ENCODE results near the gene FBXL12.
"Not testable (repeated sequence)": the region's sequence is repeated elsewhere in the genome, so short reads cannot be mapped to it uniquely, and the experiment has no call there.

The FBXL12 gene

GRCh38 chr19:9827289-9828238 lies 8.7 kb upstream of the FBXL12 start, which contains the start of gene UBL5:
Gene UBL5, plus strand, starts transcription at chr19:9827918. Its CDS starts 420 bp downstream, at chr19:9828338.
- Histone ChIP-seq H3K4me1 (ENCODE audit: low read length) (peaks cover 5% of the 10 kb centered on the region), H4K20me1 (ENCODE audit: insufficient read depth, low read length) (peaks cover 6% of the 10 kb centered on the region; the same call in 1 of the 2 replicates), H3K27me3 (ENCODE audit: low read depth, low read length) (no peaks in the 10 kb centered on the region), H3K4me2 (ENCODE audit: low read length) (peak within 1 kb of the TSS; percentile 99), H2AFZ (ENCODE audit: low read depth, low read length) (peak within 1 kb of the TSS; percentile 58; the same call in 1 of the 2 replicates), H3K9ac (ENCODE audit: low read length) (peak within 1 kb of the TSS; percentile 86), H3K27ac (ENCODE audit: low read length) (peak within 1 kb of the TSS; percentile 48), H3K4me3 (ENCODE audit: low read length) (peak within 1 kb of the TSS; percentile 94), H3K9me3 (ENCODE audit: insufficient read depth, low read length) (no peaks in the 10 kb centered on the region), H3K36me3 (replicated peaks; ENCODE audit: low read depth, low read length) (peaks cover 24% of the 10 kb centered on the region), H3K79me2 (ENCODE audit: low read length) (peaks cover 54% of the 10 kb centered on the region)
- TF ChIP-seq EZH2phosphoT487 (IDR thresholded peaks at IDR 0.05; ENCODE audit: low read depth) (no peak), CTCF (IDR thresholded peaks at IDR 0.05; ENCODE audit: low read depth, low read length) (no peak)

- Histone ChIP-seq H3K4me2 (ENCODE audit: low read length) (no peak overlapping the region), H3K27me3 (ENCODE audit: low read depth, low read length) (no peaks in the 10 kb centered on the region), H3K79me2 (ENCODE audit: low read length) (peaks cover 33% of the 10 kb centered on the region), H3K27ac (ENCODE audit: low read length) (no peak overlapping the region), H3K4me1 (ENCODE audit: low read length) (peaks cover 8% of the 10 kb centered on the region), H3K36me3 (replicated peaks; ENCODE audit: low read depth, low read length) (peaks cover 10% of the 10 kb centered on the region), H3K4me3 (ENCODE audit: low read length) (no peak overlapping the region), H4K20me1 (ENCODE audit: insufficient read depth, low read length) (peaks cover 6% of the 10 kb centered on the region; the same call in 1 of the 2 replicates), H3K9ac (ENCODE audit: low read length) (no peak overlapping the region), H2AFZ (ENCODE audit: low read depth, low read length) (no peak overlapping the region), H3K9me3 (ENCODE audit: insufficient read depth, low read length) (no peaks in the 10 kb centered on the region)
- no peak for TF ChIP-seq EZH2phosphoT487 (IDR thresholded peaks at IDR 0.05; ENCODE audit: low read depth)
- TF ChIP-seq CTCF (IDR thresholded peaks at IDR 0.05; ENCODE audit: low read depth, low read length): no peak
These were observed 4.9 kb upstream of the FBXL12 start for GRCh38 chr19:9823816-9824215.

- H3K4me1 ChIP-seq (ENCODE audit: low read length): peaks cover 12% of the 10 kb centered on the region
- H3K36me3 ChIP-seq (replicated peaks; ENCODE audit: low read depth, low read length): peaks cover 18% of the 10 kb centered on the region
- H3K4me2 ChIP-seq (ENCODE audit: low read length): peak overlapping the region; percentile 74
- peaks cover 32% of the 10 kb centered on the region for H3K79me2 ChIP-seq (ENCODE audit: low read length)
- H4K20me1 ChIP-seq (ENCODE audit: insufficient read depth, low read length); H3K27me3 ChIP-seq (ENCODE audit: low read depth, low read length); H2AFZ ChIP-seq (ENCODE audit: low read depth, low read length); H3K9me3 ChIP-seq (ENCODE audit: insufficient read depth, low read length): not testable (repeated sequence)
- 0 out of 2 replicates have a peak overlapping the region, but pooled peaks have one; percentile 16 for H3K27ac ChIP-seq (ENCODE audit: low read length)
- peak overlapping the region; percentile 78 for H3K4me3 ChIP-seq (ENCODE audit: low read length)
- peak overlapping the region; percentile 61 for H3K9ac ChIP-seq (ENCODE audit: low read length)
These were observed 1.2 kb upstream of the FBXL12 start for GRCh38 chr19:9820034-9820433.

GRCh38 chr19:9819596-9819909 lies 674 bp upstream of the FBXL12 start:
- Histone ChIP-seq H3K27me3 (ENCODE audit: low read depth, low read length) (no peaks in the 10 kb centered on the region), H3K79me2 (ENCODE audit: low read length) (peaks cover 32% of the 10 kb centered on the region), H3K4me2 (ENCODE audit: low read length) (peak overlapping the region; percentile 74), H4K20me1 (ENCODE audit: insufficient read depth, low read length) (no peaks in the 10 kb centered on the region), H2AFZ (ENCODE audit: low read depth, low read length) (peak overlapping the region; percentile 54; the same call in 1 of the 2 replicates), H3K36me3 (replicated peaks; ENCODE audit: low read depth, low read length) (peaks cover 18% of the 10 kb centered on the region), H3K9me3 (ENCODE audit: insufficient read depth, low read length) (0 out of 2 replicates have a peak, but pooled peaks cover 3% of the 10 kb centered on the region), H3K4me1 (ENCODE audit: low read length) (peaks cover 12% of the 10 kb centered on the region), H3K4me3 (ENCODE audit: low read length) (peak overlapping the region; percentile 78), H3K27ac (ENCODE audit: low read length) (0 out of 2 replicates have a peak overlapping the region, but pooled peaks have one; percentile 16), H3K9ac (ENCODE audit: low read length) (peak overlapping the region; percentile 61)
- TF ChIP-seq CTCF (IDR thresholded peaks at IDR 0.05; ENCODE audit: low read depth, low read length) (no peak), EZH2phosphoT487 (IDR thresholded peaks at IDR 0.05; ENCODE audit: low read depth) (no peak)

All from OCI-LY3 (cell line).